Nephron (organoid): Measurements from ENCODE around the gene CHCHD6.

Source experiments
- H3K27ac Mint-ChIP-seq, 3 experiments: 2 replicates each; pipeline ENCODE4 v1.8.0; 2020; ENCODE audit warnings: mixed read lengths in 3 of 3, mild to moderate bottlenecking in 2 of 3, moderate library complexity in 1 of 3
- H3K27me3 Mint-ChIP-seq: 2 replicates; pipeline ENCODE4 v1.8.0; 2021; ENCODE audit warnings: low read depth, mild to moderate bottlenecking, moderate library complexity, mixed read lengths
- H3K36me3 Mint-ChIP-seq: 2 replicates; pipeline ENCODE4 v1.8.0; 2020; ENCODE audit warnings: low read depth, mixed read lengths
- H3K4me1 Mint-ChIP-seq: 2 replicates; pipeline ENCODE4 v1.8.0; 2020; ENCODE audit warnings: mixed read lengths
- H3K4me3 Mint-ChIP-seq, 3 experiments: 2 replicates each; pipeline ENCODE4 v1.8.0; 2020; ENCODE audit warnings: mild to moderate bottlenecking in 3 of 3, mixed read lengths in 3 of 3, moderate library complexity in 2 of 3
- H3K9me3 Mint-ChIP-seq: 2 replicates; pipeline ENCODE4 v1.8.0; 2020; ENCODE audit warnings: mixed read lengths
- CTCF ChIP-seq, 3 experiments: fragments of 200-600 bp; sonication (generic); IDR thresholded peaks; one replicate each; pipeline ENCODE4 v1.5.0; 2021; ENCODE audit warnings: antibody characterized with exemption in 3 of 3; ENCODE audit not compliant: unreplicated experiment in 3 of 3

CHCHD6 gene

GRCh38 chr3:126750756-126751121 is 46.7 kb downstream of the CHCHD6 start:
- TF ChIP-seq CTCF (IDR thresholded peaks at IDR 0.05; ENCODE audit: unreplicated experiment in 3 of 3) = no peak
- Mint-ChIP-seq H3K36me3 (no peaks in the 10 kb centered on the region), H3K27ac (peak overlapping the region in 2 of 3 experiments; percentile 23 to 86), H3K27me3 (peaks cover 7% of the 10 kb centered on the region), H3K4me3 (no peak overlapping the region), H3K9me3 (no peaks in the 10 kb centered on the region), H3K4me1 (peaks cover 46% of the 10 kb centered on the region)

GRCh38 chr3:126751611-126752302 is 47.7 kb downstream of the CHCHD6 start:
- Mint-ChIP-seq H3K36me3 (no peaks in the 10 kb centered on the region), H3K9me3 (no peaks in the 10 kb centered on the region), H3K4me1 (peaks cover 38% of the 10 kb centered on the region), H3K27me3 (peaks cover 7% of the 10 kb centered on the region), H3K4me3 (no peak overlapping the region), H3K27ac (peak overlapping the region in 2 of 3 experiments; percentile 18 to 40)
- TF ChIP-seq CTCF (IDR thresholded peaks at IDR 0.05; ENCODE audit: unreplicated experiment in 3 of 3) = no peak

GRCh38 chr3:126752303-126753190 is 48.5 kb downstream of the CHCHD6 start:
- Mint-ChIP-seq H3K27me3 (peaks cover 3% of the 10 kb centered on the region), H3K9me3 (no peaks in the 10 kb centered on the region), H3K4me3 (no peak overlapping the region), H3K36me3 (no peaks in the 10 kb centered on the region), H3K4me1 (peaks cover 33% of the 10 kb centered on the region), H3K27ac (peak overlapping the region in 2 of 3 experiments; percentile 18 to 40)
- peak; percentile 85 to 88 (median 85) for TF ChIP-seq CTCF (IDR thresholded peaks at IDR 0.05; ENCODE audit: unreplicated experiment in 3 of 3)

- Mint-ChIP-seq H3K36me3 (no peaks in the 10 kb centered on the region), H3K27me3 (no peaks in the 10 kb centered on the region), H3K4me3 (no peak overlapping the region), H3K9me3 (no peaks in the 10 kb centered on the region), H3K27ac (no peak overlapping the region), H3K4me1 (peaks cover 28% of the 10 kb centered on the region)
- TF ChIP-seq CTCF (IDR thresholded peaks at IDR 0.05; ENCODE audit: unreplicated experiment in 3 of 3) = no peak
These were observed 49.4 kb downstream of the CHCHD6 start for GRCh38 chr3:126753191-126754160.

GRCh38 chr3:126755866-126756265 is 51.8 kb downstream of the CHCHD6 start:
- Mint-ChIP-seq H3K36me3 (no peaks in the 10 kb centered on the region), H3K27me3 (no peaks in the 10 kb centered on the region), H3K4me1 (peaks cover 18% of the 10 kb centered on the region), H3K9me3 (no peaks in the 10 kb centered on the region), H3K4me3 (no peak overlapping the region), H3K27ac (no peak overlapping the region)
- no peak for TF ChIP-seq CTCF (IDR thresholded peaks at IDR 0.05; ENCODE audit: unreplicated experiment in 3 of 3)
